Calu3 (cell line): Measurements from ENCODE around the gene RNF113B. TPM values are rescaled to one million over a fixed set of nuclear protein-coding genes. Genes with fewer than 3 reads are reported as not detected.

Experiments
- BruUV-seq: library from RNA; stranded (reverse); fragments of 400-500 nt; replicated peaks from 2 replicates; lab custom pipeline; 2021; lab: Mats Ljungman, UMichigan
- CTCF ChIA-PET: fragments of 300-600 bp; sonication (Branson Sonifier 250); formaldehyde crosslinking; loops from one replicate; lab custom pipeline; 2022; ENCODE audit warnings: antibody characterized with exemption; lab: Charles Lee
- DNase-seq: peaks from one replicate; pipeline ENCODE4 v3.0.0; 2022
- H3K27ac Mint-ChIP-seq: one replicate; pipeline ENCODE4 v1.8.0; 2022; ENCODE audit warnings: mixed read lengths; ENCODE audit not compliant: unreplicated experiment
- H3K27me3 Mint-ChIP-seq: one replicate; pipeline ENCODE4 v1.8.0; 2022; ENCODE audit warnings: mixed read lengths; ENCODE audit not compliant: unreplicated experiment
- H3K36me3 Mint-ChIP-seq: one replicate; pipeline ENCODE4 v1.8.0; 2022; ENCODE audit warnings: mild to moderate bottlenecking, moderate library complexity, mixed read lengths; ENCODE audit not compliant: insufficient read depth, unreplicated experiment
- H3K4me1 Mint-ChIP-seq: one replicate; pipeline ENCODE4 v1.8.0; 2022; ENCODE audit warnings: mild to moderate bottlenecking, low read depth, mixed read lengths; ENCODE audit not compliant: unreplicated experiment
- H3K4me3 Mint-ChIP-seq: one replicate; pipeline ENCODE4 v1.8.0; 2022; ENCODE audit warnings: mild to moderate bottlenecking, low read depth, moderate library complexity, mixed read lengths; ENCODE audit not compliant: unreplicated experiment
- H3K9me3 Mint-ChIP-seq: one replicate; pipeline ENCODE4 v1.8.0; 2022; ENCODE audit warnings: low read depth, mixed read lengths; ENCODE audit not compliant: unreplicated experiment
- CTCF ChIP-seq: fragments of 200-600 bp; IDR thresholded peaks from one replicate; pipeline ENCODE4 v1.8.0; 2022; ENCODE audit warnings: antibody characterized with exemption; ENCODE audit not compliant: unreplicated experiment
- intact Hi-C: fragments of 100-400 bp; cut with micrococcal nuclease; formaldehyde crosslinking; loops from one replicate; pipeline ENCODE4 v1.10.0; 2022; ENCODE audit not compliant: unreplicated experiment
- total RNA-seq: library from RNA; stranded (reverse); gene quantifications from 2 replicates; pipeline ENCODE4 v1.2.3, GENCODE V29; 2022

Gene RNF113B
- total RNA-seq, 1 experiment from 2014 or later = not detected

GRCh38 chr13:98220271-98220791, 43.3 kb upstream of the RNF113B start:
- H3K4me3 Mint-ChIP-seq = no peak overlapping the region

GRCh38 chr13:98219685-98220084, 42.6 kb upstream of the RNF113B start:
- H3K4me1 Mint-ChIP-seq = no peaks in the 10 kb centered on the region
- no peak for DNase-seq
- no peak overlapping the region for H3K27ac Mint-ChIP-seq
- H3K36me3 Mint-ChIP-seq = no peaks in the 10 kb centered on the region
- H3K9me3 Mint-ChIP-seq = no peaks in the 10 kb centered on the region
- CTCF ChIA-PET = no interaction called here
- intact Hi-C loops = no loop called here
- no TSS peak for BruUV-seq
- H3K27me3 Mint-ChIP-seq = no peaks in the 10 kb centered on the region
- no peak overlapping the region for H3K4me3 Mint-ChIP-seq
- no peak for TF ChIP-seq CTCF

More at GRCh38 chr13:98220271-98220791, 43.3 kb upstream of the RNF113B start:
- H3K36me3 Mint-ChIP-seq = no peaks in the 10 kb centered on the region
- no peak for TF ChIP-seq CTCF
- CTCF ChIA-PET = no interaction called here
- H3K27me3 Mint-ChIP-seq = no peaks in the 10 kb centered on the region
- H3K4me1 Mint-ChIP-seq = no peaks in the 10 kb centered on the region
- no peaks in the 10 kb centered on the region for H3K9me3 Mint-ChIP-seq
- no peak overlapping the region for H3K27ac Mint-ChIP-seq
- no TSS peak for BruUV-seq
- DNase-seq = no peak
- intact Hi-C loops = no loop called here

GRCh38 chr13:98217597-98217996, 40.5 kb upstream of the RNF113B start:
- no peaks in the 10 kb centered on the region for H3K4me1 Mint-ChIP-seq
- no TSS peak for BruUV-seq
- intact Hi-C loops = no loop called here
- no peak overlapping the region for H3K4me3 Mint-ChIP-seq
- no peak for TF ChIP-seq CTCF
- H3K9me3 Mint-ChIP-seq = no peaks in the 10 kb centered on the region
- no peak overlapping the region for H3K27ac Mint-ChIP-seq
- DNase-seq = no peak
- CTCF ChIA-PET = no interaction called here
- H3K27me3 Mint-ChIP-seq = no peaks in the 10 kb centered on the region
- no peaks in the 10 kb centered on the region for H3K36me3 Mint-ChIP-seq

GRCh38 chr13:98216711-98217285, 39.7 kb upstream of the RNF113B start:
- Mint-ChIP-seq H3K4me3 (no peak overlapping the region), H3K27ac (no peak overlapping the region), H3K36me3 (peaks cover 3% of the 10 kb centered on the region), H3K27me3 (no peaks in the 10 kb centered on the region), H3K4me1 (no peaks in the 10 kb centered on the region), H3K9me3 (no peaks in the 10 kb centered on the region)
- TF ChIP-seq CTCF = no peak
- no peak for DNase-seq
- CTCF ChIA-PET = no interaction called here
- intact Hi-C loops = no loop called here
- BruUV-seq = no TSS peak
